Liver (tissue), 9 donors: ENCODE measurements around the gene NEUROG2. TPM values are rescaled to one million over a fixed set of nuclear protein-coding genes. Genes with fewer than 3 reads are reported as not detected.

Experiments
- DNase-seq: peaks from one replicate; pipeline ENCODE4 v3.0.0-alpha.2; 2017; ENCODE audit warnings: low spot score
- H3K27ac ChIP-seq, 2 donors: one replicate each; pipeline ENCODE4 v1.7.0; 2013; ENCODE audit warnings: inconsistent platforms in 2 of 2, low read length in 2 of 2, control low read depth in 1 of 2, low read depth in 1 of 2, mild to moderate bottlenecking in 1 of 2
- H3K27me3 ChIP-seq, 4 donors: one replicate each; pipeline versions ENCODE4 v1.6.1 to v1.7.0; 2013; ENCODE audit warnings: low read length in 3 of 4, inconsistent platforms in 1 of 4, mild to moderate bottlenecking in 1 of 4, moderate library complexity in 1 of 4; ENCODE audit not compliant: control insufficient read depth in 4 of 4, insufficient read depth in 4 of 4
- H3K36me3 ChIP-seq, 4 donors: one replicate each; pipeline versions ENCODE4 v1.6.1 to v1.7.0; 2013; ENCODE audit warnings: low read length in 3 of 4, mild to moderate bottlenecking in 3 of 4, low read depth in 1 of 4, moderate library complexity in 1 of 4; ENCODE audit not compliant: control insufficient read depth in 4 of 4, insufficient read depth in 3 of 4
- H3K4me1 ChIP-seq, 4 donors: one replicate each; pipeline versions ENCODE4 v1.6.1 to v1.7.0; 2013; ENCODE audit warnings: low read length in 3 of 4, mild to moderate bottlenecking in 3 of 4, moderate library complexity in 1 of 4; ENCODE audit not compliant: control insufficient read depth in 4 of 4, insufficient read depth in 4 of 4
- H3K4me3 ChIP-seq, 3 donors: one replicate each; pipeline versions ENCODE4 v1.6.1 to v1.7.0; 2013; ENCODE audit warnings: low read length in 3 of 3, control low read depth in 1 of 3, low read depth in 1 of 3, mild to moderate bottlenecking in 1 of 3
- H3K9ac ChIP-seq, 2 donors: one replicate each; pipeline ENCODE4 v1.7.0; 2013; ENCODE audit warnings: low read length in 2 of 2, mild to moderate bottlenecking in 2 of 2, moderate library complexity in 2 of 2, control low read depth in 1 of 2, low read depth in 1 of 2
- H3K9me3 ChIP-seq, 4 donors: one replicate each; pipeline versions ENCODE4 v1.6.1 to v1.7.0; 2013; ENCODE audit warnings: low read length in 3 of 4; ENCODE audit not compliant: control insufficient read depth in 4 of 4
- EGR1 ChIP-seq, 2 donors: IDR thresholded peaks; 2 replicates each; pipeline ENCODE4 v1.6.1; 2016 to 2018; ENCODE audit warnings: antibody characterized with exemption in 2 of 2, low read depth in 2 of 2
- FOXA1 ChIP-seq: IDR thresholded peaks from 2 replicates; pipeline ENCODE4 v1.6.1; 2016; ENCODE audit warnings: antibody characterized with exemption
- GABPA ChIP-seq, 2 donors: IDR thresholded peaks in 1 of 2; conservative IDR thresholded peaks in 1 of 2; 2 replicates each; pipeline ENCODE4 v1.6.1; 2016; ENCODE audit warnings: antibody characterized with exemption in 2 of 2, mild to moderate bottlenecking in 1 of 2, moderate library complexity in 1 of 2
- HNF4G ChIP-seq: IDR thresholded peaks from 2 replicates; pipeline ENCODE4 v1.6.1; 2016; ENCODE audit warnings: antibody characterized with exemption
- JUND ChIP-seq, 2 donors: IDR thresholded peaks; 2 replicates each; pipeline ENCODE4 v1.6.1; 2016; ENCODE audit warnings: antibody characterized with exemption in 2 of 2
- MAX ChIP-seq: IDR thresholded peaks from 2 replicates; pipeline ENCODE4 v1.6.1; 2016; ENCODE audit warnings: antibody characterized with exemption
- NR2F2 ChIP-seq: IDR thresholded peaks from 2 replicates; pipeline ENCODE4 v1.6.1; 2016; ENCODE audit warnings: antibody characterized with exemption
- RAD21 ChIP-seq, 2 donors: IDR thresholded peaks; 2 replicates each; pipeline ENCODE4 v1.6.1; 2016; ENCODE audit warnings: antibody characterized with exemption in 2 of 2, mild to moderate bottlenecking in 2 of 2
- REST ChIP-seq: IDR thresholded peaks from 2 replicates; pipeline ENCODE4 v1.6.1; 2016; ENCODE audit warnings: antibody characterized with exemption, mild to moderate bottlenecking
- RXRA ChIP-seq, 2 donors: IDR thresholded peaks; 2 replicates each; pipeline ENCODE4 v1.6.1; 2017 to 2018; ENCODE audit warnings: antibody characterized with exemption in 2 of 2, mild to moderate bottlenecking in 1 of 2
- TAF1 ChIP-seq: conservative IDR thresholded peaks from 2 replicates; pipeline ENCODE4 v1.6.1; 2016; ENCODE audit warnings: antibody characterized with exemption, mild to moderate bottlenecking
- YY1 ChIP-seq: IDR thresholded peaks from 2 replicates; pipeline ENCODE4 v1.6.1; 2016; ENCODE audit warnings: antibody characterized with exemption, mild to moderate bottlenecking
- ZBTB33 ChIP-seq: IDR thresholded peaks from 2 replicates; pipeline ENCODE4 v1.6.1; 2016; ENCODE audit warnings: antibody characterized with exemption
- WGBS: extraction: QIAGEN DNeasy Blood & Tissue Kit; methylation state at CpG from one replicate; pipeline ENCODE4 v1.1.7; 2013; 5-methylcytosine and 5-hydroxymethylcytosine counted together
- polyA plus RNA-seq, 2 donors: library from polyadenylated mRNA; stranded (reverse) in 1 of 2; unstranded in 1 of 2; fragments of 200-250 nt in 1 of 2; fragments of >200 nt in 1 of 2; fragmentation: Nextera tagmentation in 1 of 2; extraction: Ambion mirVana in 1 of 2; gene quantifications; one replicate each; pipeline versions ENCODE4 v1.2.1 to v1.2.3, GENCODE V29; 2013 to 2015
- total RNA-seq, 2 donors: library from RNA; depleted of rRNA; stranded (reverse); fragments of >200 nt; gene quantifications; one replicate each; pipeline ENCODE4 v1.2.3, GENCODE V29; 2014
- TF ChIP-seq, protein P1 (sequence below): IDR thresholded peaks from 2 replicates; pipeline ENCODE4 v1.6.1; 2016; ENCODE audit warnings: antibody characterized with exemption
- TF ChIP-seq, protein P2 (sequence below): fragments of 150-350 bp; IDR thresholded peaks from 2 replicates; pipeline ENCODE4 v1.5.1; 2017; ENCODE audit warnings: improper control_type of control experiment, low read depth, low read length; ENCODE audit not compliant: missing input control
- donor health status: healthy.
- donor health status: healthy.
- donor health status: healthy.
- donor health status: healthy.
- donor health status: healthy.

Gene NEUROG2
- total and polyA plus RNA-seq, 4 donors, result not detected

DNA sequence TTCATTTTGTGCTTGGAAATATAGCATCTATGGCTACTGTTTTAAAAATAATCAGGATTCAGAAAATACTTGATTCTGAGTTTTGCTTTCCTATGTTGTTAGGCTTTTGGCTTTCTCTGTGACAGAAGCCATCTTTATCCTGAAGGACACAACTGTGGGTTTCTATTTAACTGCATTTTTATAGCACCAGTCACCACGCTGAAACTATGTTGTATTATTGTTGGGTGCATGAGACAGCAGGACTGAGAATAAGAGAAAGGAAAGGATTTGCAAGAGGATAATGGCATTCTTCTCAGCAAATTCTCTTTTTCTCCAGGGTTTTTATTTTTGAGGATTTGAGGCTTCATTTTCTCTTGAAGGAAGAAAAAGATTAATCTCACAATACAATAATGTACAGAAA lies 10.1 kb upstream of the NEUROG2 start:
- no peak overlapping the region for H3K4me3 ChIP-seq
- H3K27me3 ChIP-seq, result peaks cover 0 to 17% (median 3%) of the 10 kb centered on the region in 4 donors
- H3K9ac ChIP-seq, result no peak overlapping the region
- 61% methylated on average over 1 of the region's 1 CpG for WGBS
- H3K9me3 ChIP-seq, result peaks cover 0 to 8% (median 0%) of the 10 kb centered on the region in 4 donors
- no peaks in the 10 kb centered on the region for H3K36me3 ChIP-seq
- DNase-seq, result no peak
- TF ChIP-seq REST, result no peak
- TF ChIP-seq HNF4G, result no peak
- TF ChIP-seq GABPA (IDR thresholded peaks at IDR 0.05 in 1 of 2, conservative IDR thresholded peaks at IDR 0.05 in 1 of 2), result no peak
- TF ChIP-seq MAX, result no peak
- TF ChIP-seq, protein P1, sequence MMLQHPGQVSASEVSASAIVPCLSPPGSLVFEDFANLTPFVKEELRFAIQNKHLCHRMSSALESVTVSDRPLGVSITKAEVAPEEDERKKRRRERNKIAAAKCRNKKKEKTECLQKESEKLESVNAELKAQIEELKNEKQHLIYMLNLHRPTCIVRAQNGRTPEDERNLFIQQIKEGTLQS, result no peak
- no peak for TF ChIP-seq EGR1 (IDR thresholded peaks at IDR 0.05; ENCODE audit: low read depth in 2 of 2)
- no peak for TF ChIP-seq JUND (IDR thresholded peaks at IDR 0.05)
- TF ChIP-seq NR2F2, result no peak
- TF ChIP-seq, protein P2, sequence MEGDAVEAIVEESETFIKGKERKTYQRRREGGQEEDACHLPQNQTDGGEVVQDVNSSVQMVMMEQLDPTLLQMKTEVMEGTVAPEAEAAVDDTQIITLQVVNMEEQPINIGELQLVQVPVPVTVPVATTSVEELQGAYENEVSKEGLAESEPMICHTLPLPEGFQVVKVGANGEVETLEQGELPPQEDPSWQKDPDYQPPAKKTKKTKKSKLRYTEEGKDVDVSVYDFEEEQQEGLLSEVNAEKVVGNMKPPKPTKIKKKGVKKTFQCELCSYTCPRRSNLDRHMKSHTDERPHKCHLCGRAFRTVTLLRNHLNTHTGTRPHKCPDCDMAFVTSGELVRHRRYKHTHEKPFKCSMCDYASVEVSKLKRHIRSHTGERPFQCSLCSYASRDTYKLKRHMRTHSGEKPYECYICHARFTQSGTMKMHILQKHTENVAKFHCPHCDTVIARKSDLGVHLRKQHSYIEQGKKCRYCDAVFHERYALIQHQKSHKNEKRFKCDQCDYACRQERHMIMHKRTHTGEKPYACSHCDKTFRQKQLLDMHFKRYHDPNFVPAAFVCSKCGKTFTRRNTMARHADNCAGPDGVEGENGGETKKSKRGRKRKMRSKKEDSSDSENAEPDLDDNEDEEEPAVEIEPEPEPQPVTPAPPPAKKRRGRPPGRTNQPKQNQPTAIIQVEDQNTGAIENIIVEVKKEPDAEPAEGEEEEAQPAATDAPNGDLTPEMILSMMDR, result no peak
- no peak overlapping the region for H3K27ac ChIP-seq
- peaks cover 8 to 17% (median 11%) of the 10 kb centered on the region in 4 donors for H3K4me1 ChIP-seq

- TF ChIP-seq TAF1, result no peak
- TF ChIP-seq EGR1 (IDR thresholded peaks at IDR 0.05; ENCODE audit: low read depth in 2 of 2), result no peak
- TF ChIP-seq RXRA (IDR thresholded peaks at IDR 0.05), result no peak
- TF ChIP-seq YY1, result no peak
- no peak for TF ChIP-seq HNF4G
- TF ChIP-seq REST, result no peak
- TF ChIP-seq RAD21 (IDR thresholded peaks at IDR 0.05), result peak; percentile 63 to 77
- no peak for TF ChIP-seq FOXA1
- no peak for TF ChIP-seq ZBTB33
- TF ChIP-seq NR2F2, result no peak
- TF ChIP-seq, protein P2, result peak; percentile 42
- no peak for TF ChIP-seq MAX
- Histone ChIP-seq H3K4me3 (peak overlapping the region in 1 of 3 donors; percentile 46), H3K27ac (no peak overlapping the region), H3K9ac (no peak overlapping the region), H3K27me3 (peaks cover 3 to 32% (median 14%) of the 10 kb centered on the region in 4 donors), H3K4me1 (peaks cover 8 to 21% (median 14%) of the 10 kb centered on the region in 4 donors), H3K9me3 (peaks cover 0 to 4% (median 0%) of the 10 kb centered on the region in 4 donors), H3K36me3 (no peaks in the 10 kb centered on the region)
- peak; percentile 72 for DNase-seq
- 3% methylated on average over 46 of the region's 46 CpGs for WGBS
These were observed 8.0 kb upstream of the NEUROG2 start for GRCh38 chr4:112523764-112524505.
